NCI-H460 (cell line): ENCODE measurements around the gene RIMBP2. TPM values are rescaled to one million over a fixed set of nuclear protein-coding genes. Genes with fewer than 3 reads are reported as not detected.

Source experiments
- DNase-seq: peaks from one replicate; pipeline ENCODE4 v3.0.0-alpha.2; 2016; ENCODE audit warnings: low read depth; ENCODE audit errors: extremely low read depth
- total RNA-seq: library from RNA; depleted of rRNA; stranded (reverse); fragments of >200 nt; shearing (Covaris generic); gene quantifications from 2 replicates; pipeline ENCODE4 v1.2.3, GENCODE V29; 2014

The RIMBP2 gene
- total RNA-seq, 1 experiment from 2014 or later: 0.02 TPM

- DNase-seq: no peak
Measured at GRCh38 chr12:130557886-130558765, 158.0 kb downstream of the RIMBP2 start.

GRCh38 chr12:130557201-130557600 lies 158.9 kb downstream of the RIMBP2 start:
- no peak for DNase-seq

DNA sequence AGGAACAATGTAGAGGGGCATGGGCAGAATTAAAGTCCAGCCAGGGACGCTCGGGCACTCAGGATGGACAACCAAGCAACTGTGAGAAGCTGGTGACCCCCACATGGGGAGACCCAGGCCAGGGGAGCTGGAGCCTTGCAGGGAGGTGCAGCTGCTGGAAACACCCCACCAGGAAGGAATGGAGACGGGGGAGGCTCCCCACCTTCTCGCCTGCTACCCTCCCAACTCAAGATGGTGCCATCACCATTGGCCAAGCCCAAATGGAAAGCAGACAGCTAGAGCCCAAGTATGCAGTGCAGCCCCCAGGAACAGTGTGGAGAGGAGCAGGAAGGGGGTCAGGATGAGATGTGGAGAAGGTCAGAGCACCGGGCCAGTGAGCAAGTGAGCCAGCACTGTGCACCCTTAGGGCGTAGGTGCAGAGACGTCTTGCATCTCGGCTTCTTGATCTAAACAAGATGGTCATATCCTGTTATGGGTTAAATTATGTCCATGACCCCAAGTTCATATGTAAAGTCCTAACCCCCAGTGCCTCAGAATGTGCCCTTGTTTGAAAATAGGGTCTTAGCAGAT lies 159.5 kb downstream of the RIMBP2 start:
- no peak for DNase-seq

DNA sequence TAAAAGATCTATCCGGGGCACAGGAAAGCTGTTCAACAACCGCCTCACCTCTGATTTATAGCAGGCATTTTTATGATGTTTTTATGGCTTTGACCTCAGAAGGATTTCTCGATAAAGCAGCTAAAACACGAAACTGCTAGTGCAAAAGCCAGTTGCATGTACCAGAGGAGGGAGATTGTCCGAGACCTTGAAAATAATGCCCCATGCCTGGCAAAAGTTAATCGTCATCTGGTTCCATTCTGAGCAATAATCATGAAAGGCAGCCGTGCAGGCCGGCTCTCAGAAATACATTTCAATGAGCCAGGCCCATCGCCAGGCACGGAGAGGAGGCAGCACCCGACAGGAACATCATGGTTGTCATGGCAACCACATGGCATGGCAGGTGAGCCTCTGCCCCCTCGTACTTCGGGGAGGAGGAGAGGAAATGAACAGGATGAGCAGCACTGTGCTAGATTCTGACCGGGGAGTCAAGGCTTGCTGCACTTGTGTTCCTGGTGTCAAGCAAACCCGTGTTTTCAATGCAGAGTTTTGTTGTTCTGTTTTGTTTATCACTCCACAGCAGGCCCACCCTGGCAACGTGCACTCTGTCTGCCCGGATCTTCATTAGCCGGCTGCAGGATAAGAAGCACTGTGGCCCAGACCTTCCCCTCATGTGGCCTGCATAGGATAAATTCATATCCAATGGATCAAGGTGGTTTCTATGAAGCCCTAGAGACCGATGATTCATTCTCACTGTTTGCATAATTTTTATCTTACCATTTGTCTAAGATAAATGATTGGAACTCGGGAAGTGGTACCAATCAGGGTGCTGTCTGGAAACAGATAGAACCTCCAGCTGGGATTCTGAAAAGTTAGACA lies 160.2 kb downstream of the RIMBP2 start:
- DNase-seq: no peak

GRCh38 chr12:130555221-130555620 lies 160.9 kb downstream of the RIMBP2 start:
- DNase-seq: no peak

- DNase-seq: peak; percentile 27
Measured at GRCh38 chr12:130552483-130552996, 163.6 kb downstream of the RIMBP2 start.

GRCh38 chr12:130549361-130549760 lies 166.7 kb downstream of the RIMBP2 start:
- no peak for DNase-seq

DNA sequence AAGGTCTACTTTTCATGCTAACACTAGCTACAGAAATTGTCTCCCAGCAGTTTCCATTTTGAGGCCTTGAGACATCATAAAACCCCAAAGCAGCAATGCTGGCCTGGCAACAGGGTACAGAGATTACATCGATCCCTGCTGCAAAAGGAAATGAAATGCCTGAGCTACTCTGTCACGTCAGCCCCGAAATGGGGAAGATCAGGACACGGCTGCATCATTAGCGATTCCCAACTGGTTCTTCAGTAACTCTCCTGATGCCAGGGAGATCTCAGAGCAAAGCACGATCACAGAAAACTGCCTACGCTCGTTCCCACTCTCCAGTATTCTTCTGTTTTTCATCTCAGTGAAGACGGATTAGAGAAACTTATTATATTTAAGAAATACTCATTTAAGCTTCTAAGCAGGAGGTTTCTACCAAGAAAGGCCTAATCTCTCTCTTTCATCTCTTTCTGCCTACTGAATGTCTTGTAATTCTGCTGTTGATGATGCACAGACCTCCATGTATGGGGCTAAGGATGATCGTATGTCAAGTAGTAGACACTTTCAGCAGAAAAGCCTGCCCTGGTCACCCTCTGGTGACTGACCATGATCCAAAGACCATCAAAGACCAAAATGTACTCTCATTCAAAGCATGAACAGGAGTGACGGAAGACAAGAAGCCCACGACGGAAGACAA lies 168.5 kb downstream of the RIMBP2 start:
- no peak for DNase-seq

DNA sequence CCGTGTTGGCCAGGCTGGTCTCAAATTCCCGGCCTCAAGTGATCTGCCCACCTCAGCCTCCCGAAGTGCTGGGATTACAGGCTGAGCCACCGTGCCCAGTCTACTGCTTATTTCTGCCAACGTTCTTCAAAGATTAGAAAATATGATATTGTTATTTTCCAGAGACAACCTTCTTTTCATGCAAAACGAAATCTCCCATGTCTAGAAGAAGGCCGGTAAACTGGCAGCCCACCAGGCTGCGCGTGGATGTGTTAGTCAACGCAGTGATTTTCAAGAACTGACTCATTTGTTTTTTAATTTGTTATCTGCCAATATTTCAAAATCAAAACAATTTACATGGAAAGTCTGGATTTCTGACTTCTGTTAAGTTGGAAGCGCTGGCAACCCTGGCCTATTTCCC lies 169.6 kb downstream of the RIMBP2 start:
- DNase-seq: no peak

GRCh38 chr12:130545475-130545874 lies 170.6 kb downstream of the RIMBP2 start:
- DNase-seq: no peak

GRCh38 chr12:130540376-130540775 lies 175.7 kb downstream of the RIMBP2 start:
- no peak for DNase-seq

- no peak for DNase-seq
Measured at GRCh38 chr12:130538343-130539095, 177.6 kb downstream of the RIMBP2 start.

- DNase-seq: no peak
Measured at GRCh38 chr12:130537655-130538054, 178.4 kb downstream of the RIMBP2 start.

DNA sequence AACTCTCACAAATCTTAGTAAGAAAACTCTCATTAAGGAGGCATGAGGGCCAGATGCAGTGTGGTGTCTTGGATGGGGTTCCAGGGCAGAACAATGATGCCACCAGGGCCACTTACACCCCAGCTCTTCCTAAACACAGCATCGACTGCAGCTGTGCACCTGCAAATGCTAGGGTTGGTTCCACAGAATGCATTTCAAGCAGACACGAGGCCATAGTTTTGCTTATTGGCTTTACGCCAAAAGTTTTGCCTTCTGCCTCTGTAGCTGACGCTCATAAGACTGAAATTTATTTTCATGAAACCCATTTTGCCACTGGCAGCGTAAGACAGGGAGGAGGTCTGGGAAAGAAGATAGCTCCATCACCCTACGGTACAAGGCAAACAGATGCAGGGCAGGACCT lies 179.0 kb downstream of the RIMBP2 start:
- no peak for DNase-seq

- no peak for DNase-seq
Measured at GRCh38 chr12:130530429-130530828, 185.7 kb downstream of the RIMBP2 start.

GRCh38 chr12:130529781-130530180 lies 186.3 kb downstream of the RIMBP2 start:
- no peak for DNase-seq

DNA sequence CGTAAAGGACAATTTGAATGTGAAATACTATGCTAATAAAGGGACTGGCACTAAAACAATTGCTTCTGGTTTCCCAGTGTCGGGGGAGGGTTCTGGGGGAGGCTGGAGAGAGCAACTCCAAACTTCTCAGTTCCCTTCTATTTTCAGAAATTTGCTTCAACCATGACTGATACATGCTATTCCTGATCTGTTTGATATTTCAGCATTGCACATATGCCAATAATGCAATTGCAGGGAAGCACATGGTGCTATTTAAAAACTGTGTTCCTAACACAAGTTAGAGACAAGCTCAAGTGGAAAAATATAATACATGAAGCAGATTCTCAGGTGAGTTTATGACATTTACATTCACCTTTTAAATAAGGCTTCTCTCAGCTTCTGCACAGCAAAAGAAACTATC lies 188.9 kb downstream of the RIMBP2 start:
- no peak for DNase-seq

- DNase-seq: peak; percentile 30
Measured at GRCh38 chr12:130526813-130527212, 189.3 kb downstream of the RIMBP2 start.

DNA sequence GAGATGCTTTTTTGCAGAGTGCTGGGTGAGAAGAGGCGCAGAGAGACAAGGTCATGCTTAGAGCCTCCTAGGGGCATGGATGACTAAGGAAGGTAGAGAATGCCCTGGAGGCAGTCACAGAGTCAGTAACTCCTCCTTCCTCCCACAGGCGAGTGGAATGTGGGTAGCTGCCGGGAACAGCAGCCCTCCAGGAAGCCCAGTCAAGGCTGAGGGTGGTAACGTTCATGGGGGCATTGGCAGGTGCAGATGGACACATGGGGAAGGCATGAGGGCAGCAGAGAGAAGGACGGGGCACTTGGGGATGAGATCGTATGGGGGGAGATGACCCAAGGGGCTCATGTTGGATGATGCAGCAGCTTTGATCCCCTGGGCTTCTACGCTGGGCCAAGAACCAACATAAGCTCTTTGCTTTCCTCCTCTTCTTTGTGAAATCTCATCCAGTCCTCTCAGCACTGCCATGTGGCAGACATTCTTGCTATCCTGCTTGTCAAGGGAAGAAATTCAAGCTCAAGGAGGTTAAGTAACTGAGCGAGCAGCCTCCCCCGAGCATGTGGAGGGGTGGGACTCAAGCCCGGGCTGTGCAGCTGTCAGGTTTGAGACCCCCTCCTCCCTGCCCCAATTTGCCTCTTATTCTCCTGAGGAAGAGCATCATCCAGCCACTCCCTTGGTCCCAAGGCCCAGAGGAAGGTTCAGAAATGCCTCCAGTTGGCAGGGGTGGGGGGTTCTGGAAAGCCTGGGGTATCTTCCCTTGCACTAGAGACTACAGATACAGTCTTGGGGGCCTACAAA lies 190.5 kb downstream of the RIMBP2 start:
- no peak for DNase-seq
